ENCODE measurements around the gene FECH. TPM values are rescaled to one million over a fixed set of nuclear protein-coding genes. Genes with fewer than 3 reads are reported as not detected.

FECH gene, protein sequence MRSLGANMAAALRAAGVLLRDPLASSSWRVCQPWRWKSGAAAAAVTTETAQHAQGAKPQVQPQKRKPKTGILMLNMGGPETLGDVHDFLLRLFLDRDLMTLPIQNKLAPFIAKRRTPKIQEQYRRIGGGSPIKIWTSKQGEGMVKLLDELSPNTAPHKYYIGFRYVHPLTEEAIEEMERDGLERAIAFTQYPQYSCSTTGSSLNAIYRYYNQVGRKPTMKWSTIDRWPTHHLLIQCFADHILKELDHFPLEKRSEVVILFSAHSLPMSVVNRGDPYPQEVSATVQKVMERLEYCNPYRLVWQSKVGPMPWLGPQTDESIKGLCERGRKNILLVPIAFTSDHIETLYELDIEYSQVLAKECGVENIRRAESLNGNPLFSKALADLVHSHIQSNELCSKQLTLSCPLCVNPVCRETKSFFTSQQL
- total RNA-seq: 28.7 and 43.1 TPM in 2 replicates

DNA sequence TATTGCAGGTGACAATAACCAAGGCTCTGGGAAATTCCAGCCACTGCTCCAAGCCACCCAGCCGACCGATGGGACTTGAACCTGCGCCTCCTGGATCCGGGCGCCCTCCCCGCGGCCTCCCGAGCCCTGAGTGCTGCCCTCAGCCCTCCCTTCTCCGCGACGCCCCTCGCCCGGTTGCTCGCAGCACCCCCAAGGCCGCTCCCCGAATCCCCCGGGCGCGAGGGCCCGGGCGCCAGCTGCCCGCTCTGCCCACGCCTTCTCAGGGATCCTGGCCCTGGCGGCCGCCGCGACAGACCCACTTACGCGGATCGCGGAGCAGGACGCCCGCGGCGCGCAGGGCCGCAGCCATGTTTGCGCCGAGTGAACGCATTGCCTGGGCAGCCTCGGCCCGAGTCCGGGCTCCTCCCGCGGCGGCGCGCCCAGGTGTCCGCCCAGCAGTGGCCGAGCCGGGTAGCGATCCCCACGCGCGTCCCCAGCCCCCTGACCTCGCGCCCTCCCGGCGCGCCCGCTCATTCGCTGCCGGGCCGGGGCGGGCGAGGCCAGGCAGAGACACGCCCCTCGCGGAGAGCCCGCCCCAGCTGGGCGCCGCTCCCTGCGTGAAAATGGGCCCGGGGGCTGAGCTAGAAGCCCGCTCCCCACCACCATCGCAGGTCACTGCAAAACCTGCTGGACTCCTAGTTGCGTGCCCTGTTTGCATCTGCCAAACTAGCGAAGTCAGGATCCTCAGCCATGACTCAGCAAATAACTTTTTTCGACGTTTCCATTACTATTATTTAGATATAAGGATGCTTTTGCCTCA is at the start of gene FECH:
TSS of gene FECH (minus strand) at position 452 of the 799 bp plus-strand sequence. CDS start at position 370, 82 bp downstream.
- H3K4me3 ChIP-seq (ENCODE audit: low read depth, low read length): peak within 1 kb of the TSS; percentile 75
- TF ChIP-seq, protein P1, sequence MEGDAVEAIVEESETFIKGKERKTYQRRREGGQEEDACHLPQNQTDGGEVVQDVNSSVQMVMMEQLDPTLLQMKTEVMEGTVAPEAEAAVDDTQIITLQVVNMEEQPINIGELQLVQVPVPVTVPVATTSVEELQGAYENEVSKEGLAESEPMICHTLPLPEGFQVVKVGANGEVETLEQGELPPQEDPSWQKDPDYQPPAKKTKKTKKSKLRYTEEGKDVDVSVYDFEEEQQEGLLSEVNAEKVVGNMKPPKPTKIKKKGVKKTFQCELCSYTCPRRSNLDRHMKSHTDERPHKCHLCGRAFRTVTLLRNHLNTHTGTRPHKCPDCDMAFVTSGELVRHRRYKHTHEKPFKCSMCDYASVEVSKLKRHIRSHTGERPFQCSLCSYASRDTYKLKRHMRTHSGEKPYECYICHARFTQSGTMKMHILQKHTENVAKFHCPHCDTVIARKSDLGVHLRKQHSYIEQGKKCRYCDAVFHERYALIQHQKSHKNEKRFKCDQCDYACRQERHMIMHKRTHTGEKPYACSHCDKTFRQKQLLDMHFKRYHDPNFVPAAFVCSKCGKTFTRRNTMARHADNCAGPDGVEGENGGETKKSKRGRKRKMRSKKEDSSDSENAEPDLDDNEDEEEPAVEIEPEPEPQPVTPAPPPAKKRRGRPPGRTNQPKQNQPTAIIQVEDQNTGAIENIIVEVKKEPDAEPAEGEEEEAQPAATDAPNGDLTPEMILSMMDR (conservative IDR thresholded peaks at IDR 0.05; ENCODE audit: low read depth, low read length): no peak
- DNase-seq (ENCODE audit: low read depth): no peak

DNA sequence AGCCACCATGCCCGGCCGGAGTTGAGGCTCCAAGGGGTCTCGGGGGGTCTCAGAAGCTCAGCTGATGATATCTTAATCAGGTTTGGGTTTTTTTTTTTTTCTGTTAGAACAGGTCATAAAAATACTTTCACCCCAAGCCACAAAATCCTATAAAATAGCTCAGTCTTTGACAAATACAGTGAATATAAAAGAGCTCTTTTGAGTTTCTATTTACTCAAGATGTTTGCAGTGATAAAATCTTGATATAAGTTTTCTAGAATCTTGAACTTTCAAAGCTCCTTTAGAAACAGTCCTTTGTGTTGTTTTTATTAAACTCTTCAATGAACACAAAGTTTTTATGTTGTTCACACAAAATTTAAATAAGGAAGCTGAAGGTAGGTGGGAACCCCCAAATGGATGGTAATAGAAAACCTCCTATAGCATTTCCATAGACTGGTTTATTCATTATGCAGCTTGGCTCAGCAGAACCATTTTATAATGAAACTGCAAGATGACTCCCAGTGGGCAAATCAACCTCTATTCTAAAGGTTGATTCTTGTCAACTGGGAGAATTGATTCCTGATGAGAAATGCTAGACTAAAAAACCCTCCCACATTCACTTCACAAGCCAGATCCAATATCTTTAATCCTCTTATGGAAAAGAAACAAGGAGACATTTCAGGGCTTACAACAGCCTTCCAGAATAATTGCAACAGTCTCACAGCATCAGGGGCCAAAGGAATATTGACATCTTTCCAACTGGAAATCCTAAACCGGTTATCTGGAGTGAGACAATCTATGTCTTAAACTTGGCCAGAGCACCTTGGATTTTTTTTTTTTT is 48.7 kb upstream of the FECH start:
- no peak overlapping the region for H3K4me3 ChIP-seq (ENCODE audit: low read depth, low read length)
- no peak for DNase-seq (ENCODE audit: low read depth)
- TF ChIP-seq, protein P1 (conservative IDR thresholded peaks at IDR 0.05; ENCODE audit: low read depth, low read length): no peak

DNA sequence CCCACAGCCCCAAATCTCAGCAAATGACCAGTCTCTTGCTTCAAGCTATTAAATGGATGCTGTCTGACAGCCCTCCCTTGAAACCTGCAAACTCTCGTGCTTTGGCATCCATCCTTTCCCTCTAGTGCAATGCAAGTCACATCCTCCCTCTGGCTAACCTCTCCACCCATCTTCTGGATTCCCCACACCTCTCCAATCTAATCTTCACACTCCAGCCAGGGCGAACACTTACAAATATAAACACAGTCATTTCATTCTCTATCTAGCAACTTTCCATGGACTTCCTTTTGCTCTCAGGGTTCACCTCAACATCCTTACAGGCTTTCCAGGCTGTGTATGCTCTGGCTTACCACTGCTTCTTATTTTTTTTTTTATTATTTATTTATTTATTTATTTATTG is 45.2 kb upstream of the FECH start:
- DNase-seq (ENCODE audit: low read depth): no peak
- TF ChIP-seq, protein P1 (conservative IDR thresholded peaks at IDR 0.05; ENCODE audit: low read depth, low read length): no peak
- H3K4me3 ChIP-seq (ENCODE audit: low read depth, low read length): no peak overlapping the region

DNA sequence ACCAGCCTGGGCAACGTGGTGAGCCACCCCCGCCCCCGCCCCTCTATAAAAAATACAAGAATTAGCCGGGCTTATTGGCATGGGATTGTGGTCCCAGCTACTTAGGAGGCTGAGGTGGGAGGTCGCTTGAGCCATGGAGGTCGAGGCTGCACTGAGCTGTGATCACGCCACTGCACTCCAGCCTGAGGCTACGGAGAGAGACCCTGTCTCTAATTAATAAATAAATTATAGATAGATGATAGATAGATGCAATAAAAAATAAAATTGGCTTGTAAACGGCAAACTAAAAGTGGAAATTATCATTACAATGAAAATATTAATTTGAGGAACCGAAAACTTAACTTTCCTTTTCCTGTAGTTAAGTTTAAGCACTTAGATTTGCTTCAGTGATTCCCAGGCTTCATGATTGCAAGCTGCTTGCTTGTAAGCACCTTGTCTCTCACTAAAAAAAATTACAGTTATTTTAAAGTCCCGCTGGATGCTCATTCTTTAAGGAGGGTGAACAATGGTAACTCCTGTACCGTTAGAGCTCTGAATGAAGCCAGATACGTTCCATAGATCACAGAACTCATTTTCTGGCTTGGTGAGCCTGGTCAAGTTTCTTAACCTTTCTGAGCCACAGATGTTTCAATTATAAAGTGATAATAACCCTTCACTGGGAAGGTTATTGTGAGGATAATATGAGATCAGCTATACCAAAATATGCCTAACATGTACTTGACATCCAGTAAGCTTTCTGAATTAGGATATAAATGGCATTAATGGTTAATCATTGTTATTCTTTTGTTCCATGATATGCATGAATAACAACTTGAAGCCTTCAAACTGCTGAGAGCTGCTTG is 44.5 kb upstream of the FECH start:
- H3K4me3 ChIP-seq (ENCODE audit: low read depth, low read length): peak overlapping the region; percentile 72
- DNase-seq (ENCODE audit: low read depth): peak; percentile 43
- TF ChIP-seq, protein P1 (conservative IDR thresholded peaks at IDR 0.05; ENCODE audit: low read depth, low read length): no peak

DNA sequence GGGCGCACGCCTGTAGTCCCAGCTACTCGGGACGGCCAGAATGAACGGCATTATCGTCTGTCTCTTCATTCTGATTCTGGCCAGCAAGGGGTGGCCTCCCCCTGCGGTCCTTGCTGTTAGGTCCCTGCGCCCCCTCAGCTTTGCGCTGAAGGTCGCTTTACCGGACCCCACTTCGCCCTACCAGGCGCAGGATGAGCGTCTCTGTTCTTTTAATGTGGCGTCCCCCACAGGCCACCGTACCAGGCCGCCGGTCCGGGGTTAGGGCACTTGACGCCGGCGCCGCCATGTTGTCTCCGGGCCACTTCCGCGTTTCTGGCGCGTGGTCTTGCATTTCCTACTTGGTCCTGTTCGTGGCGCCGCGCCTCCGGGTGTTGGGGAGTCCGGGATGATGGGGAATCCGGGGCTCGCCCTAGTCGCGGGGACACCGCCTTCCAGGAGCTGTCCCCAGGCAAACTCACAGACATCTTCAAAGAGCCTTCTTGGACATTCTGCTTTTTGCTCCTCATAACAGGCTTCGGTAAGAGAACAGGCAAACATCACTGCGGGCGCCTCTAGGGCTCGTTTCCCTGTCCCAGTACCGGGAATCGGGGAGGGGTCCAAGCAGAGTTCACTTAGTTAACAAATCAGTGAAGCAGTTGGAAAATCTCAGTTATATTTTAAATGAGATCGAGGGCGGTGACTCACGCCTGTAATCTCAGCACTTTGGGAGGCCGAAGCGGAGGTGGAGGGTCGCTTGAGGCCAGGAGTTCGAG is 43.7 kb upstream of the FECH start:
- TF ChIP-seq, protein P1 (conservative IDR thresholded peaks at IDR 0.05; ENCODE audit: low read depth, low read length): peak; percentile 64
- peak overlapping the region; percentile 72 for H3K4me3 ChIP-seq (ENCODE audit: low read depth, low read length)
- peak; percentile 61 for DNase-seq (ENCODE audit: low read depth)

Data from epithelial cell of proximal tubule (primary cell).